ENCODE measurements around the gene SPTAN1.
"Not testable (repeated sequence)": the region's sequence is repeated elsewhere in the genome, so short reads cannot be mapped to it uniquely, and the experiment has no call there.

SPTAN1 gene

GRCh38 chr9:128666481-128666941, 114.1 kb downstream of the SPTAN1 start:
- DNase-seq (ENCODE audit: low spot score): not testable (repeated sequence)

GRCh38 chr9:128669786-128670185, 117.4 kb downstream of the SPTAN1 start:
- no peak for DNase-seq (ENCODE audit: low spot score)

GRCh38 chr9:128675382-128675781, 123.0 kb downstream of the SPTAN1 start:
- DNase-seq (ENCODE audit: low spot score): no peak

GRCh38 chr9:128677794-128678193, 125.4 kb downstream of the SPTAN1 start:
- DNase-seq (ENCODE audit: low spot score): no peak
